Erythroblast (primary cell): ENCODE data around the gene GRPEL2.

ENCODE experiments used
- GATA1 ChIP-seq: IDR thresholded peaks from 2 replicates; pipeline ENCODE4 v1.6.1; 2011; ENCODE audit warnings: low read depth, mild to moderate bottlenecking, control low read depth, low read length, moderate library complexity
- POLR2A ChIP-seq: IDR thresholded peaks from 2 replicates; pipeline ENCODE4 v1.6.1; 2011; ENCODE audit warnings: mild to moderate bottlenecking, low read length

GRCh38 chr5:149323210-149323609 lies 22.1 kb upstream of the GRPEL2 start:
- no peak for TF ChIP-seq POLR2A
- TF ChIP-seq GATA1: no peak
